Spleen (tissue), 11 donors: Measurements from ENCODE around the gene ITM2C. TPM values are rescaled to one million over a fixed set of nuclear protein-coding genes. Genes with fewer than 3 reads are reported as not detected.

Experiments used
- DNase-seq: peaks from one replicate; pipeline ENCODE4 v3.0.0-alpha.2; 2020
- H3K27ac ChIP-seq, 8 donors: fragments of 200-600 bp; sonication (generic) in 7 of 8; 1 replicate in 4 of 8; 2 replicates in 4 of 8; pipeline versions ENCODE4 v1.5.0 to v1.8.0; 2016 to 2021; ENCODE audit warnings: inconsistent platforms in 4 of 8, mild to moderate bottlenecking in 4 of 8, moderate library complexity in 1 of 8
- H3K27me3 ChIP-seq, 7 donors: fragments of 200-600 bp; sonication (generic) in 6 of 7; replicated peaks in 1 of 7; 1 replicate in 4 of 7; 2 replicates in 3 of 7; pipeline versions ENCODE4 v1.5.0 to v1.8.0; 2016 to 2021; ENCODE audit warnings: inconsistent platforms in 3 of 7, mild to moderate bottlenecking in 1 of 7
- H3K36me3 ChIP-seq, 6 donors: fragments of 200-600 bp; sonication (generic) in 5 of 6; 1 replicate in 4 of 6; 2 replicates in 2 of 6; pipeline versions ENCODE4 v1.5.0 to v1.8.0; 2016 to 2021; ENCODE audit warnings: inconsistent platforms in 2 of 6
- H3K4me1 ChIP-seq, 6 donors: fragments of 200-600 bp; sonication (generic) in 5 of 6; 1 replicate in 3 of 6; 2 replicates in 3 of 6; pipeline versions ENCODE4 v1.5.0 to v1.8.0; 2016 to 2021; ENCODE audit warnings: inconsistent platforms in 3 of 6
- H3K4me3 ChIP-seq, 8 donors: fragments of 200-600 bp; sonication (generic) in 7 of 8; 1 replicate in 4 of 8; 2 replicates in 4 of 8; pipeline versions ENCODE4 v1.5.0 to v1.8.0; 2016 to 2021; ENCODE audit warnings: inconsistent platforms in 4 of 8, mild to moderate bottlenecking in 4 of 8, moderate library complexity in 2 of 8
- H3K9me3 ChIP-seq, 8 donors: fragments of 200-600 bp; sonication (generic) in 7 of 8; 1 replicate in 4 of 8; 2 replicates in 4 of 8; pipeline versions ENCODE4 v1.5.0 to v1.8.0; 2016 to 2021; ENCODE audit warnings: inconsistent platforms in 4 of 8
- POLR2A ChIP-seq, 3 donors: fragments of 450-650 bp; IDR thresholded peaks; one replicate each; pipeline ENCODE4 v1.5.1; 2017; ENCODE audit warnings: antibody characterized with exemption in 3 of 3, mild to moderate bottlenecking in 1 of 3
- POLR2AphosphoS5 ChIP-seq, 3 donors: sonication (generic); formaldehyde crosslinking; IDR thresholded peaks; one replicate each; pipeline ENCODE4 v1.5.1; 2017; ENCODE audit warnings: antibody characterized with exemption in 3 of 3
- WGBS, 5 donors: extraction: QIAGEN DNeasy Blood & Tissue Kit in 3 of 5; methylation state at CpG; one replicate each; pipeline versions ENCODE4 v1.1.5 to v1.1.7; 2013 to 2018; 5-methylcytosine and 5-hydroxymethylcytosine counted together
- intact Hi-C: fragments of 100-400 bp; cut with DNase I; formaldehyde crosslinking; loops from one replicate; pipeline ENCODE4 v1.15.0; 2023; ENCODE audit warnings: low total_unique reads
- polyA plus RNA-seq, 3 donors: library from polyadenylated mRNA; stranded (reverse); fragments of 200-250 nt; gene quantifications; one replicate each; pipeline ENCODE4 v1.2.1, GENCODE V29; 2013
- total RNA-seq, 7 donors: library from RNA; depleted of rRNA in 3 of 7; stranded (reverse); fragments of >200 nt in 3 of 7; fragmentation: NEBNext Ultra II Directional in 4 of 7; extraction: Animal tissue kit (Norgen Biotek cat#: 25700) in 4 of 7; gene quantifications; one replicate each; pipeline versions ENCODE4 v1.1.0 to v1.2.1, GENCODE V29; 2016 to 2021
- TF ChIP-seq, protein P1 (sequence below), 11 experiments: fragments of 200-600 bp in 7 of 11; fragments of 450-650 bp in 4 of 11; sonication (generic) in 4 of 11; IDR thresholded peaks in 8 of 11; conservative IDR thresholded peaks in 3 of 11; 1 replicate in 7 of 11; 2 replicates in 4 of 11; pipeline versions ENCODE4 v1.4.0 to v1.8.0; 2016 to 2021; ENCODE audit warnings: antibody characterized with exemption in 11 of 11, inconsistent platforms in 4 of 11, mild to moderate bottlenecking in 1 of 11
- donor health status: healthy with polysubstance abuse.
- donor health status: DM: no; HTN: no; CAD: no; lungs with moderate emphysema.
- donor health status: DM: no; HTN: no; CAD: no.
- donor health status: Bipolar disorder and iron deficiency.
- donor health status: healthy.
- donor health status: DM: no; HTN: no; CAD: no.
- donor health status: DM: yes; HTN: yes; CAD: no.

ITM2C gene
- total and polyA plus RNA-seq, 10 donors, result 58.5 to 150 (median 93.7) TPM

- WGBS, 5 donors, result 28 to 58% (median 33%) methylated on average over 15 to 20 of the region's 20 CpGs
- H3K36me3 ChIP-seq, result peaks cover 0 to 55% (median 17%) of the 10 kb centered on the region in 6 donors
- no peaks in the 10 kb centered on the region for H3K27me3 ChIP-seq
- intact Hi-C loops, result no loop called here
- H3K27ac ChIP-seq, result peak overlapping the region; percentile 1 to 87 (median 64)
- H3K9me3 ChIP-seq, result no peaks in the 10 kb centered on the region
- peak in 2 of 3 donors; percentile 45 to 53 for TF ChIP-seq POLR2AphosphoS5 (IDR thresholded peaks at IDR 0.05)
- TF ChIP-seq, protein P1, sequence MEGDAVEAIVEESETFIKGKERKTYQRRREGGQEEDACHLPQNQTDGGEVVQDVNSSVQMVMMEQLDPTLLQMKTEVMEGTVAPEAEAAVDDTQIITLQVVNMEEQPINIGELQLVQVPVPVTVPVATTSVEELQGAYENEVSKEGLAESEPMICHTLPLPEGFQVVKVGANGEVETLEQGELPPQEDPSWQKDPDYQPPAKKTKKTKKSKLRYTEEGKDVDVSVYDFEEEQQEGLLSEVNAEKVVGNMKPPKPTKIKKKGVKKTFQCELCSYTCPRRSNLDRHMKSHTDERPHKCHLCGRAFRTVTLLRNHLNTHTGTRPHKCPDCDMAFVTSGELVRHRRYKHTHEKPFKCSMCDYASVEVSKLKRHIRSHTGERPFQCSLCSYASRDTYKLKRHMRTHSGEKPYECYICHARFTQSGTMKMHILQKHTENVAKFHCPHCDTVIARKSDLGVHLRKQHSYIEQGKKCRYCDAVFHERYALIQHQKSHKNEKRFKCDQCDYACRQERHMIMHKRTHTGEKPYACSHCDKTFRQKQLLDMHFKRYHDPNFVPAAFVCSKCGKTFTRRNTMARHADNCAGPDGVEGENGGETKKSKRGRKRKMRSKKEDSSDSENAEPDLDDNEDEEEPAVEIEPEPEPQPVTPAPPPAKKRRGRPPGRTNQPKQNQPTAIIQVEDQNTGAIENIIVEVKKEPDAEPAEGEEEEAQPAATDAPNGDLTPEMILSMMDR (IDR thresholded peaks at IDR 0.05 in 8 of 11, conservative IDR thresholded peaks at IDR 0.05 in 3 of 11), result no peak
- no peak for TF ChIP-seq POLR2A (IDR thresholded peaks at IDR 0.05)
- peaks cover 18 to 68% (median 58%) of the 10 kb centered on the region in 6 donors for H3K4me1 ChIP-seq
- no peak overlapping the region for H3K4me3 ChIP-seq
- DNase-seq, result peak; percentile 84
These were observed 13.2 kb downstream of the ITM2C start for GRCh38 chr2:230877759-230878598.

DNA sequence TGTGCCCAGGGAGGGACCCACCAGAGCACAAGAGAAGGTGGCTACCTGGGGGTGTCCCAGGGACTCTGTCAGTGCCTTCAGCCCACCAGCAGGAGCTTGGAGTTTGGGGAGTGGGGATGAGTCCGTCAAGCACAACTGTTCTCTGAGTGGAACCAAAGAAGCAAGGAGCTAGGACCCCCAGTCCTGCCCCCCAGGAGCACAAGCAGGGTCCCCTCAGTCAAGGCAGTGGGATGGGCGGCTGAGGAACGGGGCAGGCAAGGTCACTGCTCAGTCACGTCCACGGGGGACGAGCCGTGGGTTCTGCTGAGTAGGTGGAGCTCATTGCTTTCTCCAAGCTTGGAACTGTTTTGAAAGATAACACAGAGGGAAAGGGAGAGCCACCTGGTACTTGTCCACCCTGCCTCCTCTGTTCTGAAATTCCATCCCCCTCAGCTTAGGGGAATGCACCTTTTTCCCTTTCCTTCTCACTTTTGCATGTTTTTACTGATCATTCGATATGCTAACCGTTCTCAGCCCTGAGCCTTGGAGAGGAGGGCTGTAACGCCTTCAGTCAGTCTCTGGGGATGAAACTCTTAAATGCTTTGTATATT lies 14.0 kb downstream of the ITM2C start:
- peak; percentile 75 for DNase-seq
- 44 to 61% (median 59%) methylated on average over 9 to 10 of the region's 10 CpGs for WGBS, 5 donors
- intact Hi-C loops, result no loop called here
- Histone ChIP-seq H3K9me3 (no peaks in the 10 kb centered on the region), H3K27ac (peak overlapping the region in 7 of 8 donors; percentile 19 to 87 (median 66)), H3K27me3 (no peaks in the 10 kb centered on the region), H3K4me3 (no peak overlapping the region), H3K4me1 (peaks cover 18 to 61% (median 52%) of the 10 kb centered on the region in 6 donors), H3K36me3 (peaks cover 0 to 55% (median 17%) of the 10 kb centered on the region in 6 donors)
- TF ChIP-seq POLR2A (IDR thresholded peaks at IDR 0.05) (no peak), POLR2AphosphoS5 (IDR thresholded peaks at IDR 0.05) (no peak)
- TF ChIP-seq, protein P1 (IDR thresholded peaks at IDR 0.05 in 8 of 11, conservative IDR thresholded peaks at IDR 0.05 in 3 of 11), result no peak

DNA sequence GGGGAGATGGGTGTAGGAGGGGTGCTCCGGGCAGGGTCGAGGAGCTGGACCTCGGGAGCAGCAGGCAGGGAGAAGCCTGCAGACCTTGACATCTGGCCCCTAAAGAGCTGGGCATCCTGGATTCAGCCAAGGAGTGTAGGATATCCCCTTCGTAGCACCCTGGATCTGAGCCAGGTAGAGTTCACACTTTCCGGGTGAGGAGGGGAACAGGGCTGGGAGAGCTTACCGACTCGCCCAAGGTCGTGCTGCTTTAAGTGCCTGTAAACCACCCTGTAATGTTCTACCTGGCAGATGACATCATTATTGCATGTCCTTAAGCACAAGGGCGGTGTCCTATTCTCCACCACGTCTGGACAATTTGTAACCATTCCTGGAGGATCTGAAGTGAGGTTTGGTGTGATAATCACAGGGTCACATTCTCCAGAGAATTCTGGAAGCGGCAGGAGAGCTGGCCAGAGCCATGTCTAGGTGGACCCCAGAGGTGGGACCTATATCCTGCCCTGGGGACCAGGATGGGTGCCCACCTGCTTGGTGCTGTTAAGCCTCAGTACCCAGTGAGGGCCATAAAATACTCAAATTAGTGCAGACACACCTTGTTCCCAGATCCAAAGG lies 14.6 kb downstream of the ITM2C start:
- DNase-seq, result peak; percentile 40
- Histone ChIP-seq H3K4me3 (no peak overlapping the region), H3K9me3 (no peaks in the 10 kb centered on the region), H3K27ac (peak overlapping the region in 1 of 8 donors; percentile 73), H3K4me1 (peaks cover 18 to 54% (median 46%) of the 10 kb centered on the region in 6 donors), H3K36me3 (peaks cover 0 to 54% (median 17%) of the 10 kb centered on the region in 6 donors), H3K27me3 (no peaks in the 10 kb centered on the region)
- intact Hi-C loops, result no loop called here
- TF ChIP-seq POLR2A (IDR thresholded peaks at IDR 0.05), result no peak
- no peak for TF ChIP-seq POLR2AphosphoS5 (IDR thresholded peaks at IDR 0.05)
- TF ChIP-seq, protein P1 (IDR thresholded peaks at IDR 0.05 in 8 of 11, conservative IDR thresholded peaks at IDR 0.05 in 3 of 11), result no peak
- WGBS, 5 donors, result 62 to 72% (median 70%) methylated on average over 11 of the region's 11 CpGs
